Hepatocyte (in vitro differentiated cells): ENCODE data around the gene TANGO2. TPM values are rescaled to one million over a fixed set of nuclear protein-coding genes. Genes with fewer than 3 reads are reported as not detected.

Source experiments
- DNase-seq: peaks from one replicate; pipeline ENCODE4 v3.0.0-alpha.2; 2016; ENCODE audit warnings: low spot score
- H2AFZ ChIP-seq: fragments of 200-600 bp; sonication (generic); 2 replicates; pipeline ENCODE4 v1.6.0; 2016; ENCODE audit warnings: antibody characterized with exemption, mild to moderate bottlenecking
- H3K27ac ChIP-seq: fragments of 200-600 bp; sonication (generic); 2 replicates; pipeline ENCODE4 v1.5.1; 2016; ENCODE audit warnings: mild to moderate bottlenecking
- H3K27me3 ChIP-seq: fragments of 200-600 bp; sonication (generic); 2 replicates; pipeline ENCODE4 v1.6.1; 2016
- H3K36me3 ChIP-seq: fragments of 200-600 bp; sonication (generic); replicated peaks from 2 replicates; pipeline ENCODE4 v1.5.1; 2016; ENCODE audit warnings: low read depth; ENCODE audit not compliant: insufficient read depth
- H3K4me1 ChIP-seq: fragments of 200-600 bp; sonication (generic); 2 replicates; pipeline ENCODE4 v1.5.1; 2016; ENCODE audit warnings: mild to moderate bottlenecking, moderate library complexity; ENCODE audit not compliant: insufficient read depth
- H3K4me2 ChIP-seq: fragments of 200-600 bp; sonication (generic); 2 replicates; pipeline ENCODE4 v1.6.0; 2016
- H3K4me3 ChIP-seq: fragments of 200-600 bp; sonication (generic); 2 replicates; pipeline ENCODE4 v1.5.1; 2016; ENCODE audit warnings: mild to moderate bottlenecking
- H3K79me2 ChIP-seq: fragments of 200-600 bp; sonication (generic); 2 replicates; pipeline ENCODE4 v1.6.0; 2017; ENCODE audit warnings: mild to moderate bottlenecking
- H3K9me2 ChIP-seq: fragments of 200-600 bp; sonication (generic); replicated peaks from 2 replicates; pipeline ENCODE4 v1.6.0; 2017; ENCODE audit warnings: mild to moderate bottlenecking; ENCODE audit not compliant: insufficient read depth
- H3K9me3 ChIP-seq: fragments of 200-600 bp; sonication (generic); 2 replicates; pipeline ENCODE4 v1.5.1; 2016; ENCODE audit warnings: low read depth, mild to moderate bottlenecking
- H4K20me1 ChIP-seq: fragments of 200-600 bp; sonication (generic); 2 replicates; pipeline ENCODE4 v1.6.0; 2016; ENCODE audit warnings: mild to moderate bottlenecking; ENCODE audit not compliant: insufficient read depth, poor library complexity, severe bottlenecking
- CTCF ChIP-seq: fragments of 200-600 bp; sonication (generic); IDR thresholded peaks from 2 replicates; pipeline ENCODE4 v1.5.1; 2016; ENCODE audit warnings: antibody characterized with exemption, mild to moderate bottlenecking; ENCODE audit not compliant: poor library complexity
- EZH2 ChIP-seq: fragments of 200-600 bp; sonication (generic); IDR thresholded peaks from 2 replicates; pipeline ENCODE4 v1.6.1; 2016; ENCODE audit warnings: antibody characterized with exemption, mild to moderate bottlenecking, borderline replicate concordance
- EZH2phosphoT487 ChIP-seq: fragments of 200-600 bp; sonication (generic); IDR thresholded peaks from one replicate; pipeline ENCODE4 v1.6.1; 2018; ENCODE audit warnings: antibody characterized with exemption, mild to moderate bottlenecking, low read depth, moderate library complexity; ENCODE audit not compliant: unreplicated experiment, severe bottlenecking
- WGBS: methylation state at CpG from one replicate; pipeline ENCODE4 v1.1.6; 2016; ENCODE audit warnings: low lambda C conversion rate; ENCODE audit errors: missing lambda C conversion rate; 5-methylcytosine and 5-hydroxymethylcytosine counted together
- polyA plus RNA-seq: library from polyadenylated mRNA; unstranded; fragments of >200 nt; fragmentation: Nextera tagmentation; extraction: Ambion mirVana; gene quantifications from 2 replicates; pipeline ENCODE4 v1.2.1, GENCODE V29; 2016
- total RNA-seq: library from RNA; depleted of rRNA; stranded (reverse); fragments of >200 nt; gene quantifications from 2 replicates; pipeline ENCODE4 v1.2.3, GENCODE V29; 2014

The TANGO2 gene
- total and polyA plus RNA-seq, 2 experiments from 2014 or later = 20.8 to 21.4 TPM

- WGBS = 93% methylated on average over 3 of the region's 3 CpGs
- no peaks in the 10 kb centered on the region for H3K27me3 ChIP-seq
- TF ChIP-seq EZH2phosphoT487 (no peak), CTCF (no peak), EZH2 (no peak)
- DNase-seq = no peak
- no peaks in the 10 kb centered on the region for H3K9me3 ChIP-seq
- H3K9me2 ChIP-seq = no peaks in the 10 kb centered on the region
- no peak overlapping the region for H2AFZ ChIP-seq
- no peak overlapping the region for H3K27ac ChIP-seq
- no peak overlapping the region for H3K4me3 ChIP-seq
- no peaks in the 10 kb centered on the region for H3K36me3 ChIP-seq
- no peak overlapping the region for H3K4me2 ChIP-seq
- H3K4me1 ChIP-seq = no peaks in the 10 kb centered on the region
- no peaks in the 10 kb centered on the region for H3K79me2 ChIP-seq
- no peaks in the 10 kb centered on the region for H4K20me1 ChIP-seq
Observed at GRCh38 chr22:20064140-20064480, 43.2 kb downstream of the TANGO2 start.

GRCh38 chr22:20064545-20065262 is 43.8 kb downstream of the TANGO2 start:
- H3K4me3 ChIP-seq = no peak overlapping the region
- no peak overlapping the region for H3K4me2 ChIP-seq
- H3K9me2 ChIP-seq = no peaks in the 10 kb centered on the region
- DNase-seq = no peak
- H3K36me3 ChIP-seq = no peaks in the 10 kb centered on the region
- H3K27me3 ChIP-seq = no peaks in the 10 kb centered on the region
- no peaks in the 10 kb centered on the region for H3K9me3 ChIP-seq
- H3K27ac ChIP-seq = no peak overlapping the region
- H2AFZ ChIP-seq = no peak overlapping the region
- TF ChIP-seq CTCF = no peak
- TF ChIP-seq EZH2phosphoT487 = no peak
- TF ChIP-seq EZH2 = no peak
- no peaks in the 10 kb centered on the region for H3K4me1 ChIP-seq
- no peaks in the 10 kb centered on the region for H4K20me1 ChIP-seq
- H3K79me2 ChIP-seq = no peaks in the 10 kb centered on the region
- 89% methylated on average over 18 of the region's 18 CpGs for WGBS

GRCh38 chr22:20065896-20066616 is 45.1 kb downstream of the TANGO2 start:
- no peak overlapping the region for H3K4me2 ChIP-seq
- no peaks in the 10 kb centered on the region for H4K20me1 ChIP-seq
- TF ChIP-seq EZH2 (no peak), CTCF (no peak), EZH2phosphoT487 (no peak)
- H3K27me3 ChIP-seq = no peaks in the 10 kb centered on the region
- H3K79me2 ChIP-seq = no peaks in the 10 kb centered on the region
- DNase-seq = no peak
- no peaks in the 10 kb centered on the region for H3K9me3 ChIP-seq
- no peaks in the 10 kb centered on the region for H3K36me3 ChIP-seq
- H3K4me1 ChIP-seq = no peaks in the 10 kb centered on the region
- H3K27ac ChIP-seq = no peak overlapping the region
- H3K4me3 ChIP-seq = no peak overlapping the region
- no peaks in the 10 kb centered on the region for H3K9me2 ChIP-seq
- no peak overlapping the region for H2AFZ ChIP-seq
- WGBS = 95% methylated on average over 14 of the region's 14 CpGs
